ENCODE data around the gene SPTBN1.

Gene SPTBN1

DNA sequence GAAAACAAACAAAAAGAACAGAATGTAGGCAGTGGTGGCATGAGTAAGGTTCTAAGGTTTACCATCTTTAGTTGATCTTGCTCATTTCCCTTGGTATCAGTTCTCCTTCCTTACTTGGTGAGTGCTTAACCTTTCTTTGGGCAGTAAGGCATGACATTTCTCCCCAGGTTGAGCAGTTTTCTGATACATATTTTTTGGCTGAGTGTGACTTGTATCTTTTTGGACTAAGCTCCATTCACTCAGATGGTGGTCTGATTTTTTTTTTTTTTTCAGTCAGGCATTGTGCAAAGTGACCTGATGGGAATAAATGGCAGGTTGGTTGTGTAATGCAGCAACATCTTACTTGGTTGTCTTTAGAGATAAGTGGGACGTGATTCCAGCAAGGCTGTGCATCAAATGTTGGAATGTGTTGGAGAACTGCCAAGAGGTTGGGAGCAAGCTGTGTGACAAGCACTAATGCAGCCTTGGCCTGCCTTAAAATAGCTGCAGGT is 15.1 kb downstream of the SPTBN1 start:
- no peaks in the 10 kb centered on the region for H3K27me3 ChIP-seq (ENCODE audit: insufficient read depth, low read length)
- no peak overlapping the region for H3K4me3 ChIP-seq (ENCODE audit: low read depth, low read length, poor library complexity, severe bottlenecking)
- H3F3A ChIP-seq (ENCODE audit: insufficient read depth, low read length) = no peaks in the 10 kb centered on the region
- H3K4me1 ChIP-seq (ENCODE audit: insufficient read depth, low read length, severe bottlenecking) = peaks cover 39% of the 10 kb centered on the region
- no peak overlapping the region for H3K9ac ChIP-seq (ENCODE audit: low read length)
- H2AFZ ChIP-seq (ENCODE audit: low read length) = no peak overlapping the region
- H3K9me3 ChIP-seq (ENCODE audit: low read length) = no peaks in the 10 kb centered on the region
- H3K27ac ChIP-seq (ENCODE audit: low read depth, low read length, poor library complexity, severe bottlenecking) = peak overlapping the region; percentile 23
- no peak overlapping the region for H3K4me2 ChIP-seq (ENCODE audit: low read length)
- no peaks in the 10 kb centered on the region for H3K9me2 ChIP-seq (ENCODE audit: low read depth, low read length)
- TF ChIP-seq EZH2 (IDR thresholded peaks at IDR 0.05; ENCODE audit: borderline replicate concordance, low read length) = no peak
- TF ChIP-seq, protein P1, sequence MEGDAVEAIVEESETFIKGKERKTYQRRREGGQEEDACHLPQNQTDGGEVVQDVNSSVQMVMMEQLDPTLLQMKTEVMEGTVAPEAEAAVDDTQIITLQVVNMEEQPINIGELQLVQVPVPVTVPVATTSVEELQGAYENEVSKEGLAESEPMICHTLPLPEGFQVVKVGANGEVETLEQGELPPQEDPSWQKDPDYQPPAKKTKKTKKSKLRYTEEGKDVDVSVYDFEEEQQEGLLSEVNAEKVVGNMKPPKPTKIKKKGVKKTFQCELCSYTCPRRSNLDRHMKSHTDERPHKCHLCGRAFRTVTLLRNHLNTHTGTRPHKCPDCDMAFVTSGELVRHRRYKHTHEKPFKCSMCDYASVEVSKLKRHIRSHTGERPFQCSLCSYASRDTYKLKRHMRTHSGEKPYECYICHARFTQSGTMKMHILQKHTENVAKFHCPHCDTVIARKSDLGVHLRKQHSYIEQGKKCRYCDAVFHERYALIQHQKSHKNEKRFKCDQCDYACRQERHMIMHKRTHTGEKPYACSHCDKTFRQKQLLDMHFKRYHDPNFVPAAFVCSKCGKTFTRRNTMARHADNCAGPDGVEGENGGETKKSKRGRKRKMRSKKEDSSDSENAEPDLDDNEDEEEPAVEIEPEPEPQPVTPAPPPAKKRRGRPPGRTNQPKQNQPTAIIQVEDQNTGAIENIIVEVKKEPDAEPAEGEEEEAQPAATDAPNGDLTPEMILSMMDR (IDR thresholded peaks at IDR 0.05; ENCODE audit: low read length) = no peak
- no peaks in the 10 kb centered on the region for H4K20me1 ChIP-seq (ENCODE audit: insufficient read depth, low read length)
- no peaks in the 10 kb centered on the region for H3K79me2 ChIP-seq (ENCODE audit: insufficient read depth, low read length)
- H3K36me3 ChIP-seq (ENCODE audit: insufficient read depth, low read length) = no peaks in the 10 kb centered on the region

DNA sequence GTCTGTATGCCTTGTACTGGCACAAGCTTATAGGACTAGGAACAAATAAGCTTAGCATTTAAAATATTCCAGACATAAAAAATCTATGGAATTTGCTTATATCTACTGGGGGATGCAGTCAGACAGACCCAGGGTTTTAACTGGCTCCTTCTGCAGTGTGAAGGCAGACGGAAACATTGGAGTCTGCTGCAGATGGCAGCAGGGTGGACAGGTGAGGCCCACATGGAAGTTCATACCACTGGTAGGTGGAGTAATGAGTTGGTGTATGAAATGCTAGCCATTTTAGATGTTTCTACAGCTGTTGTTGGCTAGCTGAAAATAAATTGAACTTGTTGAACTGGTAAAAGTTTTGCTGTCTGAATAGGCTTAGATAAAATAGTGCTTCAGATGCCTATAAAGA is 17.7 kb downstream of the SPTBN1 start:
- no peaks in the 10 kb centered on the region for H3K79me2 ChIP-seq (ENCODE audit: insufficient read depth, low read length)
- H3K9me3 ChIP-seq (ENCODE audit: low read length) = no peaks in the 10 kb centered on the region
- H3K4me3 ChIP-seq (ENCODE audit: low read depth, low read length, poor library complexity, severe bottlenecking) = no peak overlapping the region
- H3K9me2 ChIP-seq (ENCODE audit: low read depth, low read length) = no peaks in the 10 kb centered on the region
- no peak overlapping the region for H2AFZ ChIP-seq (ENCODE audit: low read length)
- no peak overlapping the region for H3K27ac ChIP-seq (ENCODE audit: low read depth, low read length, poor library complexity, severe bottlenecking)
- H3K4me1 ChIP-seq (ENCODE audit: insufficient read depth, low read length, severe bottlenecking) = peaks cover 34% of the 10 kb centered on the region
- no peak overlapping the region for H3K9ac ChIP-seq (ENCODE audit: low read length)
- no peak overlapping the region for H3K4me2 ChIP-seq (ENCODE audit: low read length)
- H3F3A ChIP-seq (ENCODE audit: insufficient read depth, low read length) = no peaks in the 10 kb centered on the region
- TF ChIP-seq, protein P1 (IDR thresholded peaks at IDR 0.05; ENCODE audit: low read length) = no peak
- TF ChIP-seq EZH2 (IDR thresholded peaks at IDR 0.05; ENCODE audit: borderline replicate concordance, low read length) = no peak
- H4K20me1 ChIP-seq (ENCODE audit: insufficient read depth, low read length) = no peaks in the 10 kb centered on the region
- H3K36me3 ChIP-seq (ENCODE audit: insufficient read depth, low read length) = no peaks in the 10 kb centered on the region
- no peaks in the 10 kb centered on the region for H3K27me3 ChIP-seq (ENCODE audit: insufficient read depth, low read length)

DNA sequence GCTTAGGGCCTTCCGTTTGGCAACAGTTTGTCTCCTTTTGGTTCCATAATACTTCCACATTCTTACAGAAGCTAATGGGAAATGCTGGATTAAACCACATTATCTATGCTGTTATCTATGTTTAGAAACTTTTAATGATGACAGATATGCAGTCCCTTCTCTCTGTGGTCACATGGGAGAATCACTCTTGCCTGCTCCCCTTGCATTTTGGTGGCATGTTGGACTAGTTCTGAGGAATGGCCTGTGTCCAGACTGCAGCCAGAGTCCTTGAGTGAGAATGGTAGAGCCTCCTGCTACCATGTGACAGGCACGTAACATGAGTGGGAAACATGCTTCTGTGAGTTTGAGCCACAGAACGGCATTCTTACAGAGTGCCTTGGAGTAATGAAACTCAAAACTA is 19.2 kb downstream of the SPTBN1 start:
- no peaks in the 10 kb centered on the region for H3K9me2 ChIP-seq (ENCODE audit: low read depth, low read length)
- H2AFZ ChIP-seq (ENCODE audit: low read length) = no peak overlapping the region
- no peaks in the 10 kb centered on the region for H3K36me3 ChIP-seq (ENCODE audit: insufficient read depth, low read length)

More for the DNA sequence above, 19.2 kb downstream of the SPTBN1 start:
- Histone ChIP-seq H3F3A (ENCODE audit: insufficient read depth, low read length) (no peaks in the 10 kb centered on the region), H3K4me2 (ENCODE audit: low read length) (no peak overlapping the region), H4K20me1 (ENCODE audit: insufficient read depth, low read length) (no peaks in the 10 kb centered on the region), H3K9me3 (ENCODE audit: low read length) (no peaks in the 10 kb centered on the region), H3K4me1 (ENCODE audit: insufficient read depth, low read length, severe bottlenecking) (peaks cover 19% of the 10 kb centered on the region), H3K4me3 (ENCODE audit: low read depth, low read length, poor library complexity, severe bottlenecking) (no peak overlapping the region), H3K9ac (ENCODE audit: low read length) (no peak overlapping the region), H3K27ac (ENCODE audit: low read depth, low read length, poor library complexity, severe bottlenecking) (no peak overlapping the region), H3K79me2 (ENCODE audit: insufficient read depth, low read length) (no peaks in the 10 kb centered on the region), H3K27me3 (ENCODE audit: insufficient read depth, low read length) (no peaks in the 10 kb centered on the region)
- TF ChIP-seq, protein P1 (IDR thresholded peaks at IDR 0.05; ENCODE audit: low read length) = no peak
- no peak for TF ChIP-seq EZH2 (IDR thresholded peaks at IDR 0.05; ENCODE audit: borderline replicate concordance, low read length)

Data from OCI-LY1 (cell line).